Kidney (tissue), 14 donors: ENCODE measurements around the gene UBE3B. TPM values are rescaled to one million over a fixed set of nuclear protein-coding genes. Genes with fewer than 3 reads are reported as not detected.

Experiments
- DNase-seq, 5 donors: peaks; one replicate each; pipeline ENCODE4 v3.0.0-alpha.2; 2013 to 2020
- FAIRE-seq: peaks from 2 replicates; lab custom pipeline; 2012; peaks lifted over from hg19 to GRCh38; lab: Jason Lieb, UNC
- H3K27ac ChIP-seq, 2 donors: one replicate each; pipeline ENCODE4 v1.7.0; 2013; ENCODE audit warnings: low read depth in 2 of 2, low read length in 2 of 2, inconsistent platforms in 1 of 2
- H3K27me3 ChIP-seq: one replicate; pipeline ENCODE4 v1.7.1; 2013; ENCODE audit warnings: low read length, inconsistent platforms; ENCODE audit not compliant: control insufficient read depth, insufficient read depth
- H3K36me3 ChIP-seq, 3 donors: one replicate each; pipeline versions ENCODE4 v1.7.0 to v1.7.1; 2013; ENCODE audit warnings: low read length in 3 of 3, control low read depth in 1 of 3, inconsistent platforms in 1 of 3; ENCODE audit not compliant: insufficient read depth in 3 of 3, control insufficient read depth in 2 of 3
- H3K4me1 ChIP-seq, 3 donors: one replicate each; pipeline versions ENCODE4 v1.7.0 to v1.7.1; 2013; ENCODE audit warnings: low read length in 3 of 3, inconsistent platforms in 1 of 3, low read depth in 1 of 3; ENCODE audit not compliant: control insufficient read depth in 2 of 3, insufficient read depth in 2 of 3
- H3K4me3 ChIP-seq, 3 donors: one replicate each; pipeline versions ENCODE4 v1.7.0 to v1.8.1; 2013; ENCODE audit warnings: low read length in 3 of 3, control low read depth in 1 of 3, inconsistent platforms in 1 of 3
- H3K9ac ChIP-seq, 3 donors: one replicate each; pipeline versions ENCODE4 v1.7.0 to v1.7.1; 2013; ENCODE audit warnings: low read length in 3 of 3, control low read depth in 1 of 3, inconsistent platforms in 1 of 3
- H3K9me3 ChIP-seq, 3 donors: one replicate each; pipeline versions ENCODE4 v1.7.0 to v1.7.1; 2013; ENCODE audit warnings: low read length in 3 of 3, control low read depth in 1 of 3, inconsistent platforms in 1 of 3; ENCODE audit not compliant: control insufficient read depth in 2 of 3, insufficient read depth in 1 of 3
- intact Hi-C: fragments of 100-400 bp; cut with DNase I; formaldehyde crosslinking; loops from one replicate; pipeline ENCODE4 v1.11.1; 2022
- polyA plus RNA-seq: library from polyadenylated mRNA; stranded (reverse); fragments of 350-450 nt; fragmentation: Illumina TruSeq; extraction: RNeasy Lipid Tissue Mini Kit (QIAGEN cat#74804); gene quantifications from one replicate; pipeline ENCODE4 v1.2.3, GENCODE V29; 2014; ENCODE audit warnings: low read depth, low replicate concordance; ENCODE audit not compliant: insufficient read depth
- total RNA-seq: library from RNA; stranded (reverse); fragmentation: NEBNext Ultra II Directional; extraction: Animal tissue kit (Norgen Biotek cat#: 25700); gene quantifications from one replicate; pipeline ENCODE4 v1.2.1, GENCODE V29; 2021
- TF ChIP-seq, protein P1 (sequence below): IDR thresholded peaks from 3 replicates; pipeline ENCODE4 v1.5.1; 2012; ENCODE audit warnings: mild to moderate bottlenecking, moderate library complexity, borderline replicate concordance; ENCODE audit not compliant: insufficient read depth; ENCODE audit errors: extremely low read depth
- donor health status: control.
- donor health status: control.
- donor health status: control.
- donor health status: control.
- donor health status: control.
- donor health status: DM: yes; HTN: yes; CAD: no.
- donor health status: Normal renal cell carcinoma (clear cell type).

Gene UBE3B
- total and polyA plus RNA-seq, 2 donors from 2014 or later = 13.9 to 44.3 TPM

- Histone ChIP-seq H3K9ac (no peak overlapping the region), H3K36me3 (peaks cover 0 to 6% (median 0%) of the 10 kb centered on the region in 3 donors), H3K9me3 (no peaks in the 10 kb centered on the region), H3K27ac (no peak overlapping the region), H3K4me3 (no peak overlapping the region), H3K4me1 (peaks cover 0 to 16% (median 9%) of the 10 kb centered on the region in 3 donors), H3K27me3 (no peaks in the 10 kb centered on the region)
- FAIRE-seq (no peak), DNase-seq (no peak)
- intact Hi-C loops = no loop called here
- TF ChIP-seq, protein P1, sequence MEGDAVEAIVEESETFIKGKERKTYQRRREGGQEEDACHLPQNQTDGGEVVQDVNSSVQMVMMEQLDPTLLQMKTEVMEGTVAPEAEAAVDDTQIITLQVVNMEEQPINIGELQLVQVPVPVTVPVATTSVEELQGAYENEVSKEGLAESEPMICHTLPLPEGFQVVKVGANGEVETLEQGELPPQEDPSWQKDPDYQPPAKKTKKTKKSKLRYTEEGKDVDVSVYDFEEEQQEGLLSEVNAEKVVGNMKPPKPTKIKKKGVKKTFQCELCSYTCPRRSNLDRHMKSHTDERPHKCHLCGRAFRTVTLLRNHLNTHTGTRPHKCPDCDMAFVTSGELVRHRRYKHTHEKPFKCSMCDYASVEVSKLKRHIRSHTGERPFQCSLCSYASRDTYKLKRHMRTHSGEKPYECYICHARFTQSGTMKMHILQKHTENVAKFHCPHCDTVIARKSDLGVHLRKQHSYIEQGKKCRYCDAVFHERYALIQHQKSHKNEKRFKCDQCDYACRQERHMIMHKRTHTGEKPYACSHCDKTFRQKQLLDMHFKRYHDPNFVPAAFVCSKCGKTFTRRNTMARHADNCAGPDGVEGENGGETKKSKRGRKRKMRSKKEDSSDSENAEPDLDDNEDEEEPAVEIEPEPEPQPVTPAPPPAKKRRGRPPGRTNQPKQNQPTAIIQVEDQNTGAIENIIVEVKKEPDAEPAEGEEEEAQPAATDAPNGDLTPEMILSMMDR = no peak
Measured at GRCh38 chr12:109552971-109553370, 75.5 kb downstream of the UBE3B start.

DNA sequence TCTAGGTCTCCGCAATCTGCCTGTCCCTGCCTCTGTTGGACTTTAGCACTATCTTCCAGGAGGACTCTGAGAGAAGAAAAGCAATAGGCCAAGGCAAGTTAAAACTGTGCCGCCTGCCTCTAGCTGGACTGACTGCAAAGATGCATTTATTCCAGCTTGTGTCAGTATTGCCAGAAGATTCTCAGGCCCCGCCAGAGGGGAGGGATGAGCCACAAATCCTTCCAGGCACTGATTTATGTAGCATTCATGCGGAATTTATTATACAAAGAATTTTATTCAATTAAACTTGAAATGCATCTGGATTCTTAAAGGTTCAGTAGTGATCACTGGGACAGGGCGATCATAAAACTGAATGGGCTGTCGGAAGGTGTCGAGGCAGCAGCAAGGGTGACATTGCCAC lies 76.0 kb downstream of the UBE3B start:
- Histone ChIP-seq H3K9ac (no peak overlapping the region), H3K27ac (no peak overlapping the region), H3K4me1 (peaks cover 0 to 16% (median 9%) of the 10 kb centered on the region in 3 donors), H3K36me3 (peaks cover 0 to 6% (median 0%) of the 10 kb centered on the region in 3 donors), H3K9me3 (no peaks in the 10 kb centered on the region), H3K4me3 (no peak overlapping the region), H3K27me3 (no peaks in the 10 kb centered on the region)
- TF ChIP-seq, protein P1 = no peak
- DNase-seq (no peak), FAIRE-seq (no peak)
- intact Hi-C loops = no loop called here

DNA sequence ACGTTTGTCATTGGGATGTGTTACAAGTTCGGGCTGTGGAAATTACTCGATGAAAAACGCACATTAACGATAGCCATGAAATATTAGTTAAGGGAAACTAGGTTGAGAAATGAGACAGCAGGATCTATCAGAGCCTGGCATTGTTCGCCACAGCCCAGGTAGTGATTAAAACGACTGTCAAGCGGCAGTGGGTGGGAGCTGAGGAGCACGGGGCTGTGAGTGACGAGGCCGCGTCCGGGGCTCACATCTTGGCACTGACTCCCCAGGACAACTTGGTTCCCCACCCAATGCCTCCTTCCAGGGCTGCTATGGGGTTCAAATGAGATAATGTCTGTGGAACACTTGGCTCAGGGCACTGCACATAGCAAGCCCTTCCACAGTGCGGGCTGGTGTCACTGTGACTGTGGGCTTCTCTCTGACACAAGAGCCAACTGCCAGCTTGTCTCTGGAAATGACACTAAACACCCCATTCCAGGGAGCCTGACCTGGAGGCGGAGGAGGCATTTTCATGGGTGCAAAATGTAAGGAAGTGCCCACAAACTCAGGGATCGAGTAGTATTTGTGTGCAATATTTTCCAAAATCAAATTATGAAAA lies 76.6 kb downstream of the UBE3B start:
- FAIRE-seq (no peak), DNase-seq (no peak)
- H3K9ac ChIP-seq = no peak overlapping the region
- intact Hi-C loops = no loop called here
- peaks cover 0 to 19% (median 11%) of the 10 kb centered on the region in 3 donors for H3K4me1 ChIP-seq
- no peaks in the 10 kb centered on the region for H3K9me3 ChIP-seq
- no peak overlapping the region for H3K4me3 ChIP-seq
- H3K27ac ChIP-seq = no peak overlapping the region
- peaks cover 0 to 6% (median 0%) of the 10 kb centered on the region in 3 donors for H3K36me3 ChIP-seq
- no peaks in the 10 kb centered on the region for H3K27me3 ChIP-seq
- TF ChIP-seq, protein P1 = no peak
